Measurements from ENCODE around the gene CYB5B. TPM values are rescaled to one million over a fixed set of nuclear protein-coding genes. Genes with fewer than 3 reads are reported as not detected.

CYB5B gene
- total and polyA plus RNA-seq, 2 donors (not counting 3 experiments of a cell fraction or from before 2014, with no cell fraction given), result 175 to 176 TPM

DNA sequence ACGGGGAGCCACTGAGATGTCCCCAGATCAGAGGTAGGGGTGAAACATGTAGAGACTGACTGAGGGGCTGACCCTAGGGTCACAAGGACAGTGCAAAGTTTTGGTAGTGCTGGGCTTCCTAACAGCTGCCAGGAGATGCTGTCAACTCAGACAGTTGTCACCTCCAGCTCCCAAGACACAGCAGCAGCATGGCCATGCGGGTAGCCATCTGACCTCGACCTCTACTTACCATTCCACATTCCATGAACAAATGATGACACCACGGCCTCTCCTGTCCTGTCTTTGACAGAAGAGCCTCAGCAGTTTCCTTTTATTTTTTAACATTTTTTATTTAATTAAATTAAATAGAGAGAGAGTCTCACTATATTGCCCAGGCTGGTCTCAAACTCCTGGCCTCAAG lies 76.1 kb downstream of the CYB5B start:
- Histone ChIP-seq H3K27ac (ENCODE audit: insufficient read depth, low read depth, low read length) (no peak overlapping the region), H3K36me3 (ENCODE audit: control insufficient read depth in 2 of 2, extremely low read depth in 1 of 2, insufficient read depth in 2 of 2, low read length in 2 of 2) (no peaks in the 10 kb centered on the region), H3K27me3 (ENCODE audit: control insufficient read depth in 2 of 2, insufficient read depth in 2 of 2, low read length in 2 of 2) (peaks cover 0 to 2% of the 10 kb centered on the region in 2 experiments), H4K20me1 (replicated peaks; ENCODE audit: control insufficient read depth, extremely low read depth, insufficient read depth, low read length) (no peaks in the 10 kb centered on the region), H3K4me3 (replicated peaks in 1 of 3; ENCODE audit: insufficient read depth in 1 of 3, low read depth in 1 of 3, low read length in 3 of 3) (no peak overlapping the region), H3K4me2 (ENCODE audit: insufficient read depth, low read length) (no peak overlapping the region), H3K9ac (replicated peaks; ENCODE audit: extremely low read depth, insufficient read depth, low read length) (no peak overlapping the region), H3K79me2 (ENCODE audit: control insufficient read depth, insufficient read depth, low read length) (no peaks in the 10 kb centered on the region), H3K4me1 (ENCODE audit: control insufficient read depth, extremely low read depth, insufficient read depth, low read length) (no peaks in the 10 kb centered on the region), H2AFZ (ENCODE audit: low read depth, low read length) (no peak overlapping the region), H3K9me3 (replicated peaks; ENCODE audit: control insufficient read depth, insufficient read depth, low read length) (no peaks in the 10 kb centered on the region), H3K9me1 (replicated peaks; ENCODE audit: control insufficient read depth, extremely low read depth, insufficient read depth, low read length) (no peaks in the 10 kb centered on the region)
- BruUV-seq (replicated peaks), result no TSS peak
- no peak for FAIRE-seq
- DNase-seq (ENCODE audit: low read depth, low spot score), result no peak
- ChIA-PET POLR2A (no interaction called here), CTCF (no interaction called here)
- dilution Hi-C loops (cut with MboI; ENCODE audit: extremely low pct_ligation_motif_present, low sequenced_read_pairs) (no loop called here), intact Hi-C loops (cut with micrococcal nuclease) (no loop called here)
- TF ChIP-seq FOS (IDR thresholded peaks at IDR 0.05; ENCODE audit: borderline replicate concordance, insufficient read depth, low read length) (no peak), GATA2 (IDR thresholded peaks at IDR 0.05; ENCODE audit: insufficient read depth, insufficient read length, low read depth, low read length) (no peak), CTCF (IDR thresholded peaks at IDR 0.05; ENCODE audit: extremely low read depth in 1 of 2, insufficient read depth in 1 of 2, low read depth in 1 of 2, low read length in 2 of 2) (no peak), MAX (IDR thresholded peaks at IDR 0.05; ENCODE audit: insufficient read depth, insufficient read length) (no peak), EZH2 (IDR thresholded peaks at IDR 0.05; ENCODE audit: borderline replicate concordance, low read depth, low read length, severe bottlenecking) (no peak), POLR2AphosphoS5 (IDR thresholded peaks at IDR 0.05; ENCODE audit: insufficient read depth, low read depth, low read length) (no peak)

Measured in endothelial cell of umbilical vein (primary cell).